GM18861 (cell line): ENCODE measurements around the gene TXNL4A.
"Not testable (repeated sequence)": the region's sequence is repeated elsewhere in the genome, so short reads cannot be mapped to it uniquely, and the experiment has no call there.

Experiments
- ATAC-seq: cut with Tn5 transposase; IDR thresholded peaks from one replicate; pipeline ENCODE4 v1.9.1; 2021; ENCODE audit not compliant: unreplicated experiment

TXNL4A gene

DNA sequence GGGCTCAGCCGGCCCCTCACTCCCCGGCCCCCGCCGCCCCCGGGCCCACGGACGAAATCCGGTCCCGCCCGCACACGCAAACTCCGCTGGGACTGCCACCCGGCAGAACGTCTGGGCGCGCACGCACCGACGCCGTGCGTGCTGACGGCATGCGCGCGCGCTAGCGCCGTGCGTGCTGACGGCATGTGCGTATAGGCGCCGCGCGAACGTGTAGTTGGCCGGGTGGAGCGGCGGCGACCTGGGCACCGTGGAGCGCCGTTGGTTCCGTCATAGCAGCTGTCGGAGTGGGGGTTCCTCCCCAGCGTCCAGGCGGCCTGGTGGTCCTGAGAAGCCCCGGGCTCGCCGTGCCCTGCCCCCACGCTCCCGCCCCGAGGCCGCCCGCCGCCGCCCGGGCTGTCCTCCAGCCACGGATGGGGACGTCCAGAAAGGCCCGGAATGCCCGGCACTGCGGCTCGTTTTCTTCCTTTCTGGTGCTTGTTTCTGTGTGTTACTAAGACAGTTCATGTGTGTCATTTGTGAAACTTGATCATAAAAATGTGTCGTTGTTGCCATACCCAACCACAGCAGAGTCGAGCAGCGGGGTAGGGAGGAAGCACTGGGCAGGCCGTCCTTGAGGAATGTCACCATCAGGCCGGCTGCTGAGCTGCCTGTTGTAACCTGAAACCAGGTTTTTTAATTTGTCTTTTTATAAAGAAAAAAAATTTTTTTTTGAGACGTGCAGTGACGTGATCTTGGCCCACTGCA is at the start of gene TXNL4A:
Gene TXNL4A, minus strand, starts transcription at position 113 of the 744 bp plus-strand sequence. CDS start 171 bp downstream, outside the sequence.
- peak; percentile 94 for ATAC-seq

- no peak for ATAC-seq
These were observed 48.9 kb upstream of the TXNL4A start for GRCh38 chr18:80037300-80037699.

GRCh38 chr18:80035997-80036396 is 47.6 kb upstream of the TXNL4A start:
- ATAC-seq = no peak

GRCh38 chr18:80034852-80035406 is 46.6 kb upstream of the TXNL4A start:
- no peak for ATAC-seq

GRCh38 chr18:80034068-80034851 is 45.9 kb upstream of the TXNL4A start, which contains the start of gene RBFA:
RBFA (plus strand) TSS chr18:80034434; CDS start chr18:80034496, 62 bp downstream.
- ATAC-seq = peak; percentile 75

DNA sequence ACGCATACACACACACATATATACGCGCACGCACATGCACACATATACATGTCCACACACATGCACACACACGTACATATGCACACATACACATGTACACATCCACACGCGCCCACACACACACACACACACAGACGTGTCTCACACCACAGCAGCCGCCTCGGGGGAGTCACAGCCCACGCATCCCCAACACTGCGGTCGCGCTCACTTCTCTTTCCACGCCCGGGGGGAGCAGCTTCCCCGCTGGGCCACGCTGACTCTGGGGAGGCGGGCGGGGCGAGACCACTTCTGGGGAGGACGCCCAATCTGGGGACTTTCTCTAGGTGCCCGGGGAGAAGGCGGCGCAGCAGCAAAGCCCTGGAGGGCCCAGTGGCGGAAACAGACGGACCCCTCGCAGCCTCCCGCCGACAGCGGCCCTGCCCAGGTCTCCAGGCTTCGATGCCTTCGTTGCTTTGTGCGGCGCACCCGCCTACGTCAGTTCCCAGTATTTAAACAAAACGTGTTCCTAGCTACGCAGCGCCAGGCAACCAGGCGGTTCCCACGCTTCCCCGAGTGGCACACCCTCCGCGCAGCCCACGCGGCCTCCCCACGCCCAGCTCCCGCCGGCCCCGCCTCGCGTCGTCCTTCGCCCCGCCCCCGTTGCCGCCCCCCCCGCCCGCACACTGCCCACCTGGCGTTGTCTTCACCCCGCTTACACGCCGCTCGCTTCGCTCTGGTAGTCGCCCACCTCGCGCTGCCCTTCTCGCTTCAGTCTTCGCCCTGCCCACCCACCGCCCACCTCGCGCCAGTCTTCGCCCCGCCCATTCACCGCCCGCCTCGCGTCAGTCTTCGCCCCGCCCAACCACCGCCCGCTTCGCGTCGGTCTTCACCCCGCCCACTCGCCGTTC is 45.1 kb upstream of the TXNL4A start:
- peak; percentile 44 for ATAC-seq

DNA sequence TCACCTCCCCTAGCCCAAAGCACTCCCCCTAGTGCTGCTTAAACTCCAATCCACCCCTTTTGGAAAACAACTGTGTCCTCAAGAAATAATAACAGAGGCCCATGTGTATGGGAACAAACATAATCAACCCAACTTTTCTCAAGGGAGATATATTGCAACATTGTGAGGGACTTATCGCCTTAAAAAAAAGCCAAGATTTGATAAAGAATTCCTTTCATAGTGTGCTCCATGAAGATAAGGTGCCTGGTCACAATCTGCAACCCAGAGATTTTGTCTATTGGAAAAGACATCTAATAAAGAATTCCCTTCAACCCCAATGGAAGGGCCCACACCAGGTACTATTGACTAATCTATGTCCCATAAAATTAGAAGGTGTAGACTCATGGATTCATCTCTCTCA is 41.3 kb upstream of the TXNL4A start:
- no peak for ATAC-seq

DNA sequence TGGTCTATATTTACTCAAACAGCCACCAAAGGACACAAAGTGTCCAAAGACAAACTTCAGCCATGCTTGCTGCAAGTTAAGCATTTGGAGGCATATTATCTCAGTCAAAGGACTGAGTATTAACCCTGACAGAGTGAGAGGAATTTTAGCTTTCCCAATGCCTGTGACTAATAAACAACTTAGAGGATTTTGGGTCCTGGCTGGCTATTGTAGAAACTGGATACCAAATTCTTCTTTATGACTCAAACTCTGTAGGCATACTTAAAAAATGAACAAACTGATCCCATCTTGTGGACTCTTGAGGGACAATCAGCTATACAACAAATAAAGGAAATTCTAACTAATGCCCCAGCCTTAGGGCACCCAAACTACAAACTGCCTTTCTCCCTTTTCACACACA is 39.4 kb upstream of the TXNL4A start:
- ATAC-seq = not testable (repeated sequence)

DNA sequence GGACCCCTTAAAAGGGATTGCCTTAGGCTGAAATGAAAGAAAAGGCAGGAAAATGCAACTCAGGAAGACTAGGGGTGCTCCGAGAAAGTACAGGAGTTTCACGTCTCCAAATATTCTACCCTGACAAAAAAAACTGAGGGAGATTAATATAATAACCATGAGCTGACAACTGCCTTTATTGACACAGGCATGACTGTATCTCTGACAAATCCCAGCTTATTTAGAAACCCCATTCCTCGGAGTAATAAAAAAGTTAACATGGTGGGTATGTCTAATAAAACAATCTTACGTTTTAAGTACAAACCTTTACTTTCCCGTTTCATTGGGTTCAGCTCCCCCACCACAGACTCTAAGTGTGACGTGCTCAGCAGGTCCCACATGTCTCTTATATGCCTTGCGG is 38.0 kb upstream of the TXNL4A start:
- ATAC-seq = no peak

DNA sequence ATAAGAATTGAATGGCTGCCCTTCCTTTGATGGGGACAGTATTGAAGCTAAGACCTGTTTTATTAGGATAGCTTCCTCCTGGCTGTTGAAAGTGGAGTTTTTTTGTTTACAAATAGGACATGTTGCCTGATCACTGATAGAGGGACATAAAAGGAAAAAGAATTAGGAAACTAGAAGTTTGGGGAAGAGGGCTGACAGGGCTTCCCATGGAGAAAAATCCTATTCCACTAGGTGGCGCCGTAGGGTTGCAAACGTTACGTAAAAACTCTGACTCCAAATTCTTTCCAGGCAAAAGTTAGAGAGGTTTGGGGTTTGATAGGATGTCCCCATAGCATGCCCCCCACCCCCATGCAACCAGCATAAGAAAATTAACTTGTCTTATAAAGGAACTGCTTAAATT is 34.8 kb upstream of the TXNL4A start:
- no peak for ATAC-seq

GRCh38 chr18:80022613-80023012 is 34.2 kb upstream of the TXNL4A start:
- no peak for ATAC-seq

DNA sequence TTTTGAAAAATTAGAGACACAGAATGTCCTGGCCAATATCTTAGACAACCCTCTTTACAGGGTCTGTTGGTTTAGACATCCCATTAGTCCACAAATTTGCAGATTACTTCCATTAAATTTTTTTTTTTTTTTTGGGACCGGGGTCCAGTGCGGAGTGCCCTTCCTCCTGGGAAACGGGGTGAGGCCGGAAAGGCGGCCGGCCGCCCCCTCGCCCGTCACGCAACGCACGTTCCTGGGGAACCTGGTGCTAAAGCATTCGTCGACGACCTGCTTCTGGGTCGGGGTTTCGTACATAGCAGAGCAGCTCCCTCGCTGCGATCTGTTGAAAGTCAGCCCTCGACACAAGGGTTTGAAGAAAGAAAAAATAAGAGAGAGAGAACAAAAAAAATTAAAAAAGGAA is 24.4 kb upstream of the TXNL4A start:
- ATAC-seq = no peak

GRCh38 chr18:80011496-80012137 is 23.3 kb upstream of the TXNL4A start:
- not testable (repeated sequence) for ATAC-seq

DNA sequence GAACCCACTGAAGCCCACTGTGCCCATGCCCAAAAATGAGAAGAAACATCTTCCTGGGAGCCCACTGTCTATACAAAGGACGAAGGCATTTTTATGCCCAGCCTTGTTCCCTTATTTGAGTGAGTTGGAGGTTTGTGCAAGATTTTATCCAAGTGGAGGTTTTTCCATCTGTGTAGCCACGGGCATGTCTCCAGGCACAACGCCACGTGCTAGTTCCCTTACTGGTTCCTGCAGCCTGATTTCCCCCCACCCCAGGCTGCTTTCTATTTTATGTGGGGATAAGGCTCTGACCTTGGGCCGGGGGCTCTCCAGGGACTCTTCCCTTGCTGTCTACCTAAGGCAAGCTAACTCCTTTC is 22.2 kb upstream of the TXNL4A start:
- ATAC-seq = no peak

DNA sequence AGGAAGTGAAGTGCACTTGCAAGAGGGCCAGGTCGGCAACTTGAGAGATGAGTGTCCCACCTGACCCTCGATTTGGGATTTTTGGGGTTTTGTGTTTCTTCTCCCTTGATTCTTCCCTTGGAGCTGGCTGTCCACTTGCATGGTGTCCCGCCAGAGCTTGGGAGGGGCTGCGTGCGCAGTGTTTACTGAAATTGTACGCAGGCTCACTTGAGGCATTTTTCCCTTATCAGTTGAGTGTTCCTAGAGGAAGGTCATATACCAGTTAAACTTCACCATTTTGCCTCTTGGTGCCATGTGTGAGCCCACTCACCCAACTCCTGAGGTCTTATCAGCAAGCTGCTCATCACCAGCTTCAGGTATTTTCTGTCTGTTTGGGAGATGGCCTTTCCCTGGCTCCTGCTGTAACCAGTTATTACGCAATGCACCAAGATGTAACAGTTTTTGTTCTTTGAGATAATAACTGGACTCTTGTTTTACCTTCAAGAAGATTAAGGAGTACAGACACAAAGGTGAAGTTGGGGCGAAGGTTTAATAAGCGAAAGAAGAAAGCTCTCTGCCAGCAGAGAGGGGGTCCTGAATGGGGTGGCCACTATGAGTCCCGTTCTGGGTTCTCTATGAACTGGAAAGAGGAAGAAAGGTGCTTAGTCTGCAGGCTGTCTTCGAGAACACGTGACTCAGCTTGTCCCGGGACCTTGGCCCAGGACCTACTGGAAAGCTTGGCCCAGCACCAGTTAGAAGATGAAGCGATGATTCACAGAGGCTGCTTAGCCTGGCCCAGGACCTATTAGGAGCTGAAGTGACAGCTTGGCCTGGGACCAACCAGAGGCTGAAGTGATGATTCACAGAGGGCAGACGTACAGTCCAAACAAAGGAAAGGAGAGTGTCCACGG is 21.5 kb upstream of the TXNL4A start:
- no peak for ATAC-seq

DNA sequence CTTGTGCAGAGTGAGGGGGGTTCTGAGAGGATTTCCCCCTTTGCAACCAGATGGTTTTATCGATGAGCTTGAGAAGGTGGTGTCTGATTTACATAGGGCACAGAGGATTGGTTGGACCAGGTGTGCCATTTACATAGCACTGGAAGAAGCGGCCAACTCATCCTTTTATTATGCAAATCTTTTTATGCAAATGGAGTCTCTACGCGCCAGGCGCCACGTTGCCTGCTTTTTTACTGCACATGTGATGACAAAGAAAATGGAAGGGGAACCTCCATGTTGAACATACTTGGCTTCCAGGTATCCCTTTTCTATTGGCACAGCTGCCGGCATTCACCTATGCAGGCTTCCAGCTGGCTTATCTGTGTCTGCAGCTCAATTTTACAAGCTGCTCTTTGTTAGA is 18.4 kb upstream of the TXNL4A start:
- no peak for ATAC-seq

- ATAC-seq = no peak
These were observed 16.4 kb upstream of the TXNL4A start for GRCh38 chr18:80004600-80005342.

GRCh38 chr18:80002468-80002867 is 14.1 kb upstream of the TXNL4A start:
- ATAC-seq = no peak

GRCh38 chr18:80000877-80001276 is 12.5 kb upstream of the TXNL4A start:
- ATAC-seq = no peak
